HEK293 (cell line): ENCODE measurements around the gene WDR77.

Experiments used
- CTCF ChIP-seq: fragments of 450-650 bp; formaldehyde crosslinking; IDR thresholded peaks from 2 replicates; pipeline ENCODE4 v1.5.1; 2016; ENCODE audit warnings: missing biosample characterization, missing genetic modification characterization
- MEIS1 ChIP-seq: sonication (generic); formaldehyde crosslinking; IDR thresholded peaks from 2 replicates; pipeline ENCODE4 v1.8.1; 2022; ENCODE audit warnings: missing genetic modification reagents, mild to moderate bottlenecking, borderline replicate concordance
- ZBTB49 ChIP-seq: fragments of 450-650 bp; formaldehyde crosslinking; IDR thresholded peaks from 2 replicates; pipeline ENCODE4 v1.5.1; 2016; ENCODE audit warnings: missing biosample characterization, missing genetic modification characterization, low read depth
- ZNF140 ChIP-seq: fragments of 450-650 bp; formaldehyde crosslinking; IDR thresholded peaks from 2 replicates; pipeline ENCODE4 v1.5.1; 2016; ENCODE audit warnings: missing biosample characterization, missing genetic modification characterization
- ZNF175 ChIP-seq: fragments of 450-650 bp; formaldehyde crosslinking; IDR thresholded peaks from 2 replicates; pipeline ENCODE4 v1.5.1; 2016; ENCODE audit warnings: missing biosample characterization, missing genetic modification characterization
- ZNF423 ChIP-seq: fragments of 450-650 bp; formaldehyde crosslinking; IDR thresholded peaks from 2 replicates; pipeline ENCODE4 v1.5.1; 2016; ENCODE audit warnings: missing biosample characterization, missing genetic modification characterization
- ZNF558 ChIP-seq: fragments of 450-650 bp; formaldehyde crosslinking; IDR thresholded peaks from 2 replicates; pipeline ENCODE4 v1.5.1; 2016; ENCODE audit warnings: missing biosample characterization, missing genetic modification characterization
- ZNF571 ChIP-seq: fragments of 450-650 bp; formaldehyde crosslinking; IDR thresholded peaks from 2 replicates; pipeline ENCODE4 v1.5.0; 2017; ENCODE audit warnings: missing biosample characterization, missing genetic modification characterization
- ZXDB ChIP-seq: fragments of 450-650 bp; formaldehyde crosslinking; IDR thresholded peaks from 2 replicates; pipeline ENCODE4 v1.5.1; 2016; ENCODE audit warnings: missing biosample characterization, missing genetic modification characterization

- TF ChIP-seq MEIS1 (CRISPR knock-in tag) (no peak), CTCF (tag by site-specific recombination) (no peak), ZNF175 (tag by site-specific recombination) (no peak), ZXDB (tag by site-specific recombination) (no peak), ZNF423 (no peak), ZNF558 (tag by site-specific recombination) (no peak), ZNF571 (no peak), ZBTB49 (tag by site-specific recombination) (no peak), ZNF140 (tag by site-specific recombination) (no peak)
Measured at GRCh38 chr1:111399792-111400610, 49.1 kb downstream of the WDR77 start.
